GM18951 (cell line): ENCODE data around the gene HAO1.
"Not testable (repeated sequence)": the region's sequence is repeated elsewhere in the genome, so short reads cannot be mapped to it uniquely, and the experiment has no call there.

ENCODE experiments used
- POLR2A ChIP-seq: IDR thresholded peaks from 4 replicates; pipeline ENCODE4 v1.6.1; 2011; ENCODE audit warnings: mild to moderate bottlenecking; ENCODE audit not compliant: insufficient read length, insufficient read depth; ENCODE audit errors: extremely low read depth
- in situ Hi-C: fragments of 300-500 bp; cut with MboI; formaldehyde crosslinking; loops from one replicate; pipeline ENCODE4 v1.12.0; 2022; ENCODE audit warnings: low sequenced_read_pairs, mixed read lengths, inconsistent platforms; ENCODE audit not compliant: unreplicated experiment

Gene HAO1

GRCh38 chr20:7940341-7940740 is at the start of gene HAO1:
TSS of gene HAO1 (minus strand) at chr20:7940458. CDS start at chr20:7940422, 36 bp downstream.
- in situ Hi-C loops: loop anchor here (25.0 kb wide), 1 partner anchor 772 kb away; no protein-coding TSS in a partner anchor
- no peak for TF ChIP-seq POLR2A

- no peak for TF ChIP-seq POLR2A
- in situ Hi-C loops: no loop called here
Observed at GRCh38 chr20:7989379-7989778, 49.1 kb upstream of the HAO1 start.

GRCh38 chr20:7985916-7986315 is 45.7 kb upstream of the HAO1 start:
- in situ Hi-C loops: no loop called here
- no peak for TF ChIP-seq POLR2A

- TF ChIP-seq POLR2A: no peak
- in situ Hi-C loops: no loop called here
Observed at GRCh38 chr20:7984192-7984591, 43.9 kb upstream of the HAO1 start.

- in situ Hi-C loops: no loop called here
- TF ChIP-seq POLR2A: no peak
Observed at GRCh38 chr20:7981374-7981773, 41.1 kb upstream of the HAO1 start.

- no peak for TF ChIP-seq POLR2A
- in situ Hi-C loops: no loop called here
Observed at GRCh38 chr20:7980332-7981046, 40.2 kb upstream of the HAO1 start.

- in situ Hi-C loops: no loop called here
- no peak for TF ChIP-seq POLR2A
Observed at GRCh38 chr20:7977709-7978108, 37.5 kb upstream of the HAO1 start.

GRCh38 chr20:7975851-7976414 is 35.7 kb upstream of the HAO1 start:
- no peak for TF ChIP-seq POLR2A
- in situ Hi-C loops: no loop called here

GRCh38 chr20:7974785-7975435 is 34.7 kb upstream of the HAO1 start:
- in situ Hi-C loops: no loop called here
- TF ChIP-seq POLR2A: no peak

GRCh38 chr20:7971536-7972280 is 31.4 kb upstream of the HAO1 start:
- no peak for TF ChIP-seq POLR2A
- in situ Hi-C loops: no loop called here

- in situ Hi-C loops: no loop called here
- no peak for TF ChIP-seq POLR2A
Observed at GRCh38 chr20:7967199-7967844, 27.1 kb upstream of the HAO1 start.

- no peak for TF ChIP-seq POLR2A
- in situ Hi-C loops: no loop called here
Observed at GRCh38 chr20:7966176-7966575, 25.9 kb upstream of the HAO1 start.

- in situ Hi-C loops: no loop called here
- TF ChIP-seq POLR2A: no peak
Observed at GRCh38 chr20:7959484-7959883, 19.2 kb upstream of the HAO1 start.

- in situ Hi-C loops: not testable (repeated sequence)
Observed at GRCh38 chr20:7956561-7956960, 16.3 kb upstream of the HAO1 start.
